Measurements from ENCODE around the gene TTLL8. TPM values are rescaled to one million over a fixed set of nuclear protein-coding genes. Genes with fewer than 3 reads are reported as not detected.
"Not testable (repeated sequence)": the region's sequence is repeated elsewhere in the genome, so short reads cannot be mapped to it uniquely, and the experiment has no call there.

Gene TTLL8
- total RNA-seq (2014; rRNA removed; shearing (Covaris generic)), result not detected in 2 replicates

- no peak for DNase-seq (ENCODE audit: low spot score)
Measured at GRCh38 chr22:50058061-50058905, at the start of gene TTLL8. Gene TTLL8 (minus strand): TSS chr22:50058298.

GRCh38 chr22:50107529-50107928 lies 49.4 kb upstream of the TTLL8 start:
- no peak for DNase-seq (ENCODE audit: low spot score)

- no peak for DNase-seq (ENCODE audit: low spot score)
Measured at GRCh38 chr22:50105208-50106100, 47.4 kb upstream of the TTLL8 start.

- DNase-seq (ENCODE audit: low spot score), result no peak
Measured at GRCh38 chr22:50104141-50104544, 46.0 kb upstream of the TTLL8 start.

- DNase-seq (ENCODE audit: low spot score), result no peak
Measured at GRCh38 chr22:50102946-50103345, 44.8 kb upstream of the TTLL8 start.

- no peak for DNase-seq (ENCODE audit: low spot score)
Measured at GRCh38 chr22:50101870-50102565, 43.9 kb upstream of the TTLL8 start.

- DNase-seq (ENCODE audit: low spot score), result no peak
Measured at GRCh38 chr22:50098052-50098451, 40.0 kb upstream of the TTLL8 start.

GRCh38 chr22:50092342-50092741 lies 34.2 kb upstream of the TTLL8 start:
- DNase-seq (ENCODE audit: low spot score), result no peak

- DNase-seq (ENCODE audit: low spot score), result no peak
Measured at GRCh38 chr22:50091092-50091768, 33.1 kb upstream of the TTLL8 start.

- no peak for DNase-seq (ENCODE audit: low spot score)
Measured at GRCh38 chr22:50090412-50090714, 32.3 kb upstream of the TTLL8 start.

- DNase-seq (ENCODE audit: low spot score), result no peak
Measured at GRCh38 chr22:50089682-50090411, 31.7 kb upstream of the TTLL8 start, which contains the start of gene MOV10L1. Gene MOV10L1 (plus strand): TSS chr22:50090006. CDS start chr22:50090089, 83 bp downstream.

- no peak for DNase-seq (ENCODE audit: low spot score)
Measured at GRCh38 chr22:50089231-50089630, 31.1 kb upstream of the TTLL8 start.

GRCh38 chr22:50088096-50088495 lies 30.0 kb upstream of the TTLL8 start:
- no peak for DNase-seq (ENCODE audit: low spot score)

GRCh38 chr22:50087646-50088045 lies 29.5 kb upstream of the TTLL8 start:
- no peak for DNase-seq (ENCODE audit: low spot score)

- DNase-seq (ENCODE audit: low spot score), result not testable (repeated sequence)
Measured at GRCh38 chr22:50086975-50087374, 28.9 kb upstream of the TTLL8 start.

- DNase-seq (ENCODE audit: low spot score), result no peak
Measured at GRCh38 chr22:50086526-50086925, 28.4 kb upstream of the TTLL8 start.

GRCh38 chr22:50085211-50085972 lies 27.3 kb upstream of the TTLL8 start, which contains the start of gene MLC1:
Gene MLC1 (minus strand): TSS chr22:50085426. CDS start chr22:50084902, 524 bp downstream.
- no peak for DNase-seq (ENCODE audit: low spot score)

- no peak for DNase-seq (ENCODE audit: low spot score)
Measured at GRCh38 chr22:50084614-50085021, 26.5 kb upstream of the TTLL8 start.

GRCh38 chr22:50084080-50084477 lies 26.0 kb upstream of the TTLL8 start:
- no peak for DNase-seq (ENCODE audit: low spot score)

All from HT-29 (cell line).